ACC112 (cell line): ENCODE results near the gene PCGF2.
A peak's percentile ranks its signal among the peaks of the same experiment; 100 is the strongest.
"Not testable (repeated sequence)": the region's sequence is repeated elsewhere in the genome, so short reads cannot be mapped to it uniquely, and the experiment has no call there.

Experiments
- H2AFZ ChIP-seq: fragments of 200-600 bp; sonication (generic); one replicate; pipeline ENCODE4 v1.6.0; 2017; ENCODE audit warnings: antibody characterized with exemption, low read length; ENCODE audit not compliant: unreplicated experiment
- H3K27ac ChIP-seq: fragments of 200-600 bp; sonication (generic); 2 replicates; pipeline ENCODE4 v1.5.1; 2014; ENCODE audit warnings: low read depth, mild to moderate bottlenecking, antibody characterized with exemption, low read length, moderate library complexity
- H3K27me3 ChIP-seq: fragments of 200-600 bp; sonication (generic); 2 replicates; pipeline ENCODE4 v1.6.1; 2014; ENCODE audit warnings: mild to moderate bottlenecking, antibody characterized with exemption, low read length, moderate library complexity, mixed read lengths; ENCODE audit not compliant: insufficient read depth
- H3K36me3 ChIP-seq: fragments of 200-600 bp; sonication (generic); 2 replicates; pipeline ENCODE4 v1.6.1; 2016; ENCODE audit warnings: mild to moderate bottlenecking, antibody characterized with exemption, low read length, moderate library complexity, mixed read lengths; ENCODE audit not compliant: insufficient read depth
- H3K4me1 ChIP-seq: fragments of 200-600 bp; sonication (generic); one replicate; pipeline ENCODE4 v1.6.1; 2016; ENCODE audit warnings: low read length, mixed read lengths; ENCODE audit not compliant: insufficient read depth, unreplicated experiment, control insufficient read depth
- H3K4me3 ChIP-seq: fragments of 200-600 bp; sonication (generic); 2 replicates; pipeline ENCODE4 v1.5.1; 2014; ENCODE audit warnings: mild to moderate bottlenecking, low read depth, low read length
- H3K79me2 ChIP-seq: fragments of 200-600 bp; sonication (generic); one replicate; pipeline ENCODE4 v1.6.0; 2016; ENCODE audit warnings: low read length; ENCODE audit not compliant: control insufficient read depth, unreplicated experiment, insufficient read depth

The PCGF2 gene

GRCh38 chr17:38748149-38748891, at the start of gene PCGF2:
Gene PCGF2, minus strand, starts transcription at chr17:38748336. Its CDS starts 7,934 bp downstream, at chr17:38740402.
- no peaks in the 10 kb centered on the region for H3K27me3 ChIP-seq
- peaks cover 54% of the 10 kb centered on the region for H3K79me2 ChIP-seq
- H3K27ac ChIP-seq = peak within 1 kb of the TSS; percentile 38
- H3K36me3 ChIP-seq = no peaks in the 10 kb centered on the region
- H3K4me3 ChIP-seq = peak within 1 kb of the TSS; percentile 93
- H3K4me1 ChIP-seq = peaks cover 25% of the 10 kb centered on the region
- H2AFZ ChIP-seq = peak within 1 kb of the TSS; percentile 71

- H3K36me3 ChIP-seq = no peaks in the 10 kb centered on the region; the same call in 1 of the 2 replicates
- no peak overlapping the region for H2AFZ ChIP-seq
- H3K27ac ChIP-seq = no peak overlapping the region
- H3K79me2 ChIP-seq = peaks cover 49% of the 10 kb centered on the region
- peak overlapping the region; percentile 86 for H3K4me3 ChIP-seq
- no peaks in the 10 kb centered on the region for H3K27me3 ChIP-seq
- H3K4me1 ChIP-seq = peaks cover 20% of the 10 kb centered on the region
These were observed 49.7 kb upstream of the PCGF2 start for GRCh38 chr17:38797828-38798227.

DNA sequence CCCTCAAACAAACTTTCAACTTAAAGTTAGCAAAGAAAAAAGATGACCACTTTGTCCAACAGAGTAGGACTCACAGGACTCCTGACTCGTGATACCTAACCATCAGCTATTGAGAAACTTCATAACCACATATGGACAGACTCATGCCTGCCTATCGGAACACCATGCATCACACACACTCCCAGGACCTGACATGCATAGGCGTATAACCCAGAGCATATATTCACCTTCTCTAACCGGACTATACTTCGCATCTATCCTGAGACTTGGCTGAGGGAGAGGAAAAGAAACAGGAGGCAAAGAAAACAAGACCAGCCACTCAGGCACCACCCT, 49.0 kb upstream of the PCGF2 start:
- H3K36me3 ChIP-seq = peaks cover 4% of the 10 kb centered on the region
- no peak overlapping the region for H3K27ac ChIP-seq
- peaks cover 56% of the 10 kb centered on the region for H3K79me2 ChIP-seq
- H3K27me3 ChIP-seq = no peaks in the 10 kb centered on the region
- H2AFZ ChIP-seq = no peak overlapping the region
- peak overlapping the region; percentile 86 for H3K4me3 ChIP-seq
- H3K4me1 ChIP-seq = peaks cover 20% of the 10 kb centered on the region

- Histone ChIP-seq H3K27ac (no peak overlapping the region), H3K27me3 (no peaks in the 10 kb centered on the region), H3K36me3 (peaks cover 4% of the 10 kb centered on the region), H3K4me3 (peak overlapping the region; percentile 86; the same call in 1 of the 2 replicates), H3K4me1 (peaks cover 20% of the 10 kb centered on the region), H2AFZ (no peak overlapping the region), H3K79me2 (peaks cover 59% of the 10 kb centered on the region)
These were observed 48.5 kb upstream of the PCGF2 start for GRCh38 chr17:38796451-38797157.

DNA sequence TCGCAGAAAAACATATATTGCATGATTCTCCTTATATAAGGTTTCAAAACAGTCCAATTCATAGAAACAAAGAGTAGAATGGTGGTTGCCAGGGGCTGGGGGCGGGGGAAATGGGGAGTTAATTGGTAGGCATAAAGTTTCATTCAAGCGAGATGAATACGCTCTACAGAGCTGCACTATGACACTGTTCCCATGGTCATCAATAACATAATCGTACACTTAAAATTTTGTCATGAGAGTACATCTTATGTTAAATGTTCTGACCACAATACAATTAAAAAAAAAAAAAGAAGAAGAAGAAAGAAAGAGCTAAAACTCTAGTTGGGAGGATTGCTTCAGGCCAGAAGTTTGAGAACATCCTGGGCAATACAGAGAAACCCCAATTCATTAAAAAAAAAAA, 46.1 kb upstream of the PCGF2 start:
- no peak overlapping the region for H2AFZ ChIP-seq
- peaks cover 4% of the 10 kb centered on the region; the same call in 1 of the 2 replicates for H3K36me3 ChIP-seq
- H3K27ac ChIP-seq = no peak overlapping the region
- peaks cover 71% of the 10 kb centered on the region for H3K79me2 ChIP-seq
- peaks cover 27% of the 10 kb centered on the region for H3K4me1 ChIP-seq
- no peak overlapping the region for H3K4me3 ChIP-seq
- H3K27me3 ChIP-seq = no peaks in the 10 kb centered on the region

DNA sequence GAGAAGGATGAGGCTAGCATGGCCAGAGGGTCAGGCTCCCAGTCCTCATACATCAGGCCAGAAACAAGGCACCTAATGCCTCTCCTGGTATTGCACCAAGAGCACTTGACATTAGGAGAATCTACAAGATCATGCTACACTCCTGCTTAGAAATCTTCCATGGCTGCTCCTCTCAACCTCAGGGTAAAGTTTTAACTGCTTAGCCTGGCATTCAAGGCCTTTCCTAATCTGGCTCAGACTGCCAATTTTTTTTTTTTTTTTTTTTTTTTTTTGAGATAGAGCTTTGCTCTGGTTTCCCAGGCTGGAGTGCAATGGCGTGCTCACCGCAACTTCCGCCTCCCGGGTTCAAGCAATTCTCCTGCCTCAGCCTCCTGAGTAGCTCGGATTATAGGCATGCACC, 43.0 kb upstream of the PCGF2 start:
- H3K4me1 ChIP-seq = peaks cover 15% of the 10 kb centered on the region
- H2AFZ ChIP-seq = no peak overlapping the region
- H3K27me3 ChIP-seq = no peaks in the 10 kb centered on the region
- H3K36me3 ChIP-seq = peaks cover 9% of the 10 kb centered on the region; the same call in 1 of the 2 replicates
- H3K79me2 ChIP-seq = peaks cover 59% of the 10 kb centered on the region
- H3K27ac ChIP-seq = no peak overlapping the region
- H3K4me3 ChIP-seq = no peak overlapping the region

- Histone ChIP-seq H3K4me1 (peaks cover 15% of the 10 kb centered on the region), H3K79me2 (peaks cover 53% of the 10 kb centered on the region), H3K36me3 (peaks cover 13% of the 10 kb centered on the region; the same call in 1 of the 2 replicates)
- H3K27ac ChIP-seq, H2AFZ ChIP-seq, H3K4me3 ChIP-seq, H3K27me3 ChIP-seq: not testable (repeated sequence)
These were observed 42.1 kb upstream of the PCGF2 start for GRCh38 chr17:38790148-38790707.

- Histone ChIP-seq H3K36me3 (peaks cover 19% of the 10 kb centered on the region; the same call in 1 of the 2 replicates), H3K79me2 (peaks cover 51% of the 10 kb centered on the region)
These were observed 41.0 kb upstream of the PCGF2 start for GRCh38 chr17:38789185-38789584.

DNA sequence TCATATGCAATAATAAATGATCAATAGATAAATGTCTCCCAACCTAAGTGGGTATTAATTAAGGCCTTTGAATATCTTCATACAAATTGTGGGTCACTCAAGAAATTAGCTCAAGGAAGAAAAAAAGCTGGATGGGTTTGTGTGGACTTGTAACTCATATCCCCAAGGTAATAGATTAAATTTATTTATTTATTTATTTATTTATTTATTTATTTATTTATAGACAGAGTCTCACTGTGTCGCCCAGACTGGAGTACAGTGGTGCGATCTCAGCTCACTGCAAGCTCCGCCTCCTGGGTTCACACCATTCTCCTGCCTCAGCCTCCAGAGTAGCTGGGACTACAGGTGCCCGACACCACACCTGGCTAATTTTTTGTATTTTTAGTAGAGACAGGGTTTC, 39.9 kb upstream of the PCGF2 start:
- peaks cover 40% of the 10 kb centered on the region for H3K79me2 ChIP-seq
- H2AFZ ChIP-seq, H3K27me3 ChIP-seq, H3K4me3 ChIP-seq, H3K27ac ChIP-seq: not testable (repeated sequence)
- peaks cover 15% of the 10 kb centered on the region for H3K4me1 ChIP-seq
- H3K36me3 ChIP-seq = peaks cover 23% of the 10 kb centered on the region; the same call in 1 of the 2 replicates

More at GRCh38 chr17:38789185-38789584, 41.0 kb upstream of the PCGF2 start:
- no peak overlapping the region for H3K27ac ChIP-seq
- peaks cover 15% of the 10 kb centered on the region for H3K4me1 ChIP-seq
- H2AFZ ChIP-seq = no peak overlapping the region
- no peaks in the 10 kb centered on the region for H3K27me3 ChIP-seq
- no peak overlapping the region for H3K4me3 ChIP-seq

- Histone ChIP-seq H3K27ac (no peak overlapping the region), H3K79me2 (peaks cover 31% of the 10 kb centered on the region), H3K4me3 (no peak overlapping the region), H3K27me3 (no peaks in the 10 kb centered on the region), H3K36me3 (peaks cover 19% of the 10 kb centered on the region; the same call in 1 of the 2 replicates), H3K4me1 (peaks cover 15% of the 10 kb centered on the region), H2AFZ (no peak overlapping the region)
These were observed 38.2 kb upstream of the PCGF2 start for GRCh38 chr17:38786372-38786771.
